Activated CD8-positive, alpha-beta T cell treated with anti-CD3 and anti-CD28 coated beads for 36 hours (primary cell): Measurements from ENCODE around the gene CACNA1S. TPM values are rescaled to one million over a fixed set of nuclear protein-coding genes. Genes with fewer than 3 reads are reported as not detected.

Experiments
- ATAC-seq: fragments of 200-7000 bp; cut with Tn5 transposase; one replicate; pipeline ENCODE4 v1.10.0; 2021; ENCODE audit warnings: mild to moderate bottlenecking, moderate library complexity
- CTCF ChIA-PET: fragments of 350-600 bp; sonication (Branson Sonifier 250); formaldehyde crosslinking; loops from one replicate; lab custom pipeline; 2021; ENCODE audit warnings: antibody characterized with exemption; lab: Charles Lee
- POLR2A ChIA-PET: fragments of 350-600 bp; sonication (Branson Sonifier 250); formaldehyde crosslinking; loops from one replicate; lab custom pipeline; 2021; ENCODE audit warnings: antibody characterized with exemption; lab: Charles Lee
- DNase-seq: peaks from one replicate; pipeline ENCODE4 v3.0.0-alpha.2; 2020
- H3K27ac Mint-ChIP-seq: one replicate; pipeline ENCODE4 v1.8.0; 2021; ENCODE audit warnings: mild to moderate bottlenecking, mixed read lengths
- H3K27me3 Mint-ChIP-seq: one replicate; pipeline ENCODE4 v1.8.0; 2021; ENCODE audit warnings: mixed read lengths
- H3K36me3 Mint-ChIP-seq: one replicate; pipeline ENCODE4 v1.8.0; 2021; ENCODE audit warnings: low read depth, mixed read lengths
- H3K4me1 Mint-ChIP-seq: one replicate; pipeline ENCODE4 v1.8.0; 2021; ENCODE audit warnings: low read depth, mixed read lengths
- H3K4me3 Mint-ChIP-seq: one replicate; pipeline ENCODE4 v1.8.0; 2021; ENCODE audit warnings: mild to moderate bottlenecking, moderate library complexity, mixed read lengths
- H3K9me3 Mint-ChIP-seq: one replicate; pipeline ENCODE4 v1.8.0; 2021; ENCODE audit warnings: mixed read lengths
- CTCF ChIP-seq: fragments of 200-600 bp; IDR thresholded peaks from one replicate; pipeline ENCODE4 v1.8.0; 2022; ENCODE audit warnings: antibody characterized with exemption, mild to moderate bottlenecking
- intact Hi-C: fragments of 100-400 bp; cut with micrococcal nuclease; formaldehyde crosslinking; loops from one replicate; pipeline ENCODE4 v1.10.0; 2022
- total RNA-seq, 2 experiments: library from RNA; stranded (reverse); gene quantifications; one replicate each; pipeline ENCODE4 v1.2.3, GENCODE V29; 2021

The CACNA1S gene
- total RNA-seq, 2 experiments from 2014 or later, result not detected

DNA sequence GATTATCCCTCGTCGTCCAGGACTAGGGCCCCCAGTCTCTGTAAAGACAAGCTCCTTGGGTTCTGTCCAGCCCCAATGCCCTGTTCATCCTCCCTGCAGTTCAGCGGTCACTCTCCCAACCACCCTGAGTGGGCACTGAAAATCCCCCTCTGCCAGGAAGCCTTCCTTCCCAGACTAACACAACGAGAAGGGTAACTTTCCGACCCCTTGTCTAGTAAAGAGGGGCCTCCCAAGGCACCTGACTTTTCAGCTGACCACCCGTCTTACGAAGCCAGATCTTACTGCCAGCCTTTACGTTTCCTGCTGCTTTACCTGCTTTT, 28.7 kb upstream of the CACNA1S start:
- no peak for DNase-seq
- intact Hi-C loops, result no loop called here
- no peak overlapping the region for H3K4me3 Mint-ChIP-seq
- H3K27me3 Mint-ChIP-seq, result no peaks in the 10 kb centered on the region
- no peaks in the 10 kb centered on the region for H3K4me1 Mint-ChIP-seq
- no peaks in the 10 kb centered on the region for H3K9me3 Mint-ChIP-seq
- no peak for TF ChIP-seq CTCF
- no peak overlapping the region for H3K27ac Mint-ChIP-seq
- CTCF ChIA-PET, result interaction anchor here (0.9 to 1.8 kb wide), 3 partner anchors 22 to 168 kb away, joined by 3 to 6 read pairs (median 5); no protein-coding TSS in a partner anchor
- peaks cover 12% of the 10 kb centered on the region for H3K36me3 Mint-ChIP-seq
- POLR2A ChIA-PET, result no interaction called here
- ATAC-seq, result no peak

DNA sequence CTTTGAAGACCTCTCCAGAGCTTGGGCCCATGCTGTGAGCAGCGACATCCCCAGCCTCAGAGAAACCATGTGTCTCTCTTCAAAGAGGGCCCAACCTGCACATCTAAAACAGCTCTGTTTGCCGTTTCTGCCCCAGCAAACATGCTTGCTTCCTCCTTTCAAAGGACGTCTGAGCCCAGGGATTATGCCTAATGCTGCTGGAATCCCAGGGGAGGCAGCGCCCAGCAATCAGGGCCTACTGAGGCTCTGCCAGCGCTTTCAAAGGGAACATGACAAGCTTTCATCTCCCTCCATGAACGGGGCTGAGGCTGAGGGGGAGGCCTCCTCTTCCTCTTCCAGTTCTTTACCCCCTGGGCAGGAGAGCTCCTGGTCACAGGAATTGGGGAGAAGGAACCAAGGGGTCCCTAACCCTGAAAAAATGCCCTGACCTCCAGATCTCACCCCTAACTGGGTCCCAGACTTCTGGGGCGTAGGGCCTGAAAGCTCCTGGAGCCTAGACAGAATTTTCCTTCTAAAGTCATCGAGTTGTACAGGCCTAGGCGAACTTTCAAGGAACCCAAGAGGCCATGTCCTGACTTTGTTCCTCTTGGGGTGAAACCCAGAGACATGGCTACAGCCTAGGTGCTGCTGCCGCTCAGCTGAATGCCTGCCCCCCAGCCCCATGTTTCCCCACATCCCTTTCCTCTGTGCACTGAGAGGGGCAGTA, 28.2 kb upstream of the CACNA1S start:
- POLR2A ChIA-PET, result interaction anchor here (0.5 kb wide), 1 partner anchor 37 kb away, joined by 3 read pairs; no protein-coding TSS in a partner anchor
- CTCF ChIA-PET, result interaction anchor here (0.9 to 1.8 kb wide), 3 partner anchors 21 to 168 kb away, joined by 3 to 6 read pairs (median 5); no protein-coding TSS in a partner anchor
- no peak for TF ChIP-seq CTCF
- Mint-ChIP-seq H3K4me3 (no peak overlapping the region), H3K27ac (no peak overlapping the region), H3K4me1 (no peaks in the 10 kb centered on the region), H3K27me3 (no peaks in the 10 kb centered on the region), H3K9me3 (no peaks in the 10 kb centered on the region), H3K36me3 (peaks cover 12% of the 10 kb centered on the region)
- ATAC-seq, result no peak
- no peak for DNase-seq
- intact Hi-C loops, result no loop called here

DNA sequence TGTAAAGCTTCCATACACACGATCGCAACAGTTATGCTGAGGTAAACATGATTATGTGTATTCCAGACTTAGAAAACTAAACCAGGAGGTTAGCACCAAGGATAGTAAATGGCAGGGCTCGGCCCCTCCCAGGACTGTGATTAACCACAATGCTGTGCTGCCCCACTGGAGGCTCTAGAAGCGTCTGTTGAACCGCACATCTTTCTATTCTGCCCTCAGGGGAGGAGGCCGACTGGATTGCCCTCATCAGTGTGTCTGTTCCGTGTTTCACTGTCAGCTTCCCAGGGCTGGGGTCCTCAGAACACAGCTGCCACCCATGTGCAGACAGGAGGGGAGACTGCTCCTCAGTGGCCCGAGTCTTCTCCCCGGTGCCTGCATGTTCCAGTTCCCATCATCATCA, 27.5 kb upstream of the CACNA1S start:
- POLR2A ChIA-PET, result interaction anchor here (0.5 kb wide), 1 partner anchor 37 kb away, joined by 3 read pairs; no protein-coding TSS in a partner anchor
- H3K36me3 Mint-ChIP-seq, result peaks cover 13% of the 10 kb centered on the region
- CTCF ChIA-PET, result interaction anchor here (1.4 to 1.8 kb wide), 2 partner anchors 21 to 83 kb away, joined by 5 to 6 read pairs; no protein-coding TSS in a partner anchor
- ATAC-seq (no peak), DNase-seq (no peak)
- H3K27me3 Mint-ChIP-seq, result no peaks in the 10 kb centered on the region
- TF ChIP-seq CTCF, result no peak
- no peaks in the 10 kb centered on the region for H3K4me1 Mint-ChIP-seq
- intact Hi-C loops, result no loop called here
- no peak overlapping the region for H3K4me3 Mint-ChIP-seq
- no peak overlapping the region for H3K27ac Mint-ChIP-seq
- H3K9me3 Mint-ChIP-seq, result no peaks in the 10 kb centered on the region

- Mint-ChIP-seq H3K27me3 (no peaks in the 10 kb centered on the region), H3K9me3 (no peaks in the 10 kb centered on the region), H3K27ac (no peak overlapping the region), H3K4me1 (no peaks in the 10 kb centered on the region), H3K4me3 (no peak overlapping the region), H3K36me3 (peaks cover 10% of the 10 kb centered on the region)
- POLR2A ChIA-PET, result no interaction called here
- intact Hi-C loops, result no loop called here
- no peak for DNase-seq
- CTCF ChIA-PET, result interaction anchor here (1.4 kb wide), 1 partner anchor 20 kb away, joined by 3 read pairs; no protein-coding TSS in a partner anchor
- ATAC-seq, result no peak
- no peak for TF ChIP-seq CTCF
Observed at GRCh38 chr1:201139306-201139705, 27.1 kb upstream of the CACNA1S start.

DNA sequence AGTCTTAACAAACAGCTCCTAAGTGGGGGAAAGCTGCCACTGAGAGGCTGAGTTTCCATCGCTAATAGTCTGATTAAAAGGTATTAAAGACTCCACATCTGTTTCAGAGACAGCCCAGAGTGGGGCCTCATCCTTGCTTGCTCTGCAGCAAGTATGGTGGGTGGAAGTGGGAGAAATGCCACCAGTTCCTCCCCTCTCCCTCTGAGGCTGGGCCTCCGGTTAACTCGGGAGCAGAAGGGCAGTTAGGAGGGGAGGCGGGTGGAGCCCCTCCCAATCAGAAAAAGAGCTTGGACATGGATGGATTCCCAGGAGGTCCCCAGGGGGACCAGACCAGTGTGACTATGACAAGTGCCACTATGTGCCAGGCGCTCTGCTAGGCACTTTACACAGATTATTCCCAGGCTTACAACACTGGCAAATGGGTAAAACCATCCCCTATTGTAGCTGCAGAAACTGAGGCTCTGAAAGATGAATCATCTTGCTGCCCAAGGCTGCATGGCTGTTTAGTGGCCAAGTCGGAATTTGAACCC, 26.1 kb upstream of the CACNA1S start:
- Mint-ChIP-seq H3K4me1 (no peaks in the 10 kb centered on the region), H3K9me3 (no peaks in the 10 kb centered on the region), H3K27ac (no peak overlapping the region), H3K4me3 (no peak overlapping the region), H3K36me3 (peaks cover 5% of the 10 kb centered on the region), H3K27me3 (no peaks in the 10 kb centered on the region)
- ChIA-PET CTCF (interaction anchor here (1.4 kb wide), 1 partner anchor 19 kb away, joined by 3 read pairs; no protein-coding TSS in a partner anchor), POLR2A (no interaction called here)
- TF ChIP-seq CTCF, result no peak
- no peak for DNase-seq
- intact Hi-C loops, result no loop called here
- no peak for ATAC-seq
